H9 (cell line): ENCODE data around the gene DMWD. TPM values are rescaled to one million over a fixed set of nuclear protein-coding genes. Genes with fewer than 3 reads are reported as not detected.

Source experiments
- DNase-seq: peaks from one replicate; pipeline ENCODE4 v3.0.0-alpha.2; 2017
- H2AFZ ChIP-seq: one replicate; pipeline ENCODE4 v1.6.1; 2013; ENCODE audit warnings: mild to moderate bottlenecking, low read length, control low read depth, moderate library complexity
- H2AK5ac ChIP-seq: 2 replicates; pipeline ENCODE4 v1.6.1; 2013; ENCODE audit warnings: low read length, control low read depth, mixed read lengths; ENCODE audit not compliant: insufficient read length
- H2BK120ac ChIP-seq: one replicate; pipeline ENCODE4 v1.6.1; 2013; ENCODE audit warnings: low read depth, mild to moderate bottlenecking, low read length, control low read depth, inconsistent platforms; ENCODE audit not compliant: poor library complexity, severe bottlenecking
- H2BK12ac ChIP-seq: 2 replicates; pipeline ENCODE4 v1.6.1; 2013; ENCODE audit warnings: low read length, control low read depth, mixed read lengths, low read depth; ENCODE audit not compliant: insufficient read length
- H2BK15ac ChIP-seq: 2 replicates; pipeline ENCODE4 v1.6.1; 2013; ENCODE audit warnings: low read depth, low read length, control low read depth
- H2BK20ac ChIP-seq: one replicate; pipeline ENCODE4 v1.6.1; 2013; ENCODE audit warnings: low read depth, mild to moderate bottlenecking, low read length, control low read depth, inconsistent platforms; ENCODE audit not compliant: poor library complexity, severe bottlenecking
- H2BK5ac ChIP-seq: 2 replicates; pipeline ENCODE4 v1.6.1; 2013; ENCODE audit warnings: low read length, control low read depth, mixed read lengths; ENCODE audit not compliant: insufficient read length
- H3K14ac ChIP-seq: 2 replicates; pipeline ENCODE4 v1.6.1; 2013; ENCODE audit warnings: low read length, control low read depth; ENCODE audit not compliant: insufficient read depth
- H3K18ac ChIP-seq: 2 replicates; pipeline ENCODE4 v1.6.1; 2013; ENCODE audit warnings: low read depth, mild to moderate bottlenecking, mixed read lengths, low read length, control low read depth; ENCODE audit not compliant: insufficient read length
- H3K23ac ChIP-seq: 2 replicates; pipeline ENCODE4 v1.6.1; 2013; ENCODE audit warnings: low read length, control low read depth, mixed read lengths, low read depth; ENCODE audit not compliant: insufficient read length
- H3K23me2 ChIP-seq: 2 replicates; pipeline ENCODE4 v1.6.1; 2013; ENCODE audit warnings: low read depth, mild to moderate bottlenecking, mixed read lengths, low read length, control low read depth; ENCODE audit not compliant: insufficient read length, poor library complexity, severe bottlenecking
- H3K27ac ChIP-seq: 2 replicates; pipeline ENCODE4 v1.5.1; 2013; ENCODE audit warnings: low read length, control low read depth, mixed read lengths, low read depth; ENCODE audit not compliant: insufficient read length
- H3K27me3 ChIP-seq: 2 replicates; pipeline ENCODE4 v1.6.1; 2013; ENCODE audit warnings: low read length, control low read depth, inconsistent platforms; ENCODE audit not compliant: insufficient read depth
- H3K4ac ChIP-seq: 2 replicates; pipeline ENCODE4 v1.6.1; 2013; ENCODE audit warnings: low read depth, mild to moderate bottlenecking, control low read depth, inconsistent platforms, low read length, moderate library complexity
- H3K4me1 ChIP-seq: 2 replicates; pipeline ENCODE4 v1.6.1; 2013; ENCODE audit warnings: low read length, control low read depth, inconsistent platforms; ENCODE audit not compliant: insufficient read depth
- H3K4me2 ChIP-seq: 2 replicates; pipeline ENCODE4 v1.6.1; 2013; ENCODE audit warnings: low read length, control low read depth, mixed read lengths; ENCODE audit not compliant: insufficient read length, insufficient read depth
- H3K56ac ChIP-seq: 2 replicates; pipeline ENCODE4 v1.6.1; 2013; ENCODE audit warnings: low read depth, mild to moderate bottlenecking, mixed read lengths, low read length, control low read depth; ENCODE audit not compliant: insufficient read length
- H3K79me1 ChIP-seq: 2 replicates; pipeline ENCODE4 v1.6.1; 2013; ENCODE audit warnings: low read depth, mild to moderate bottlenecking, moderate library complexity, low read length, control low read depth, inconsistent platforms; ENCODE audit not compliant: insufficient read depth, poor library complexity, severe bottlenecking
- H3K79me2 ChIP-seq: 2 replicates; pipeline ENCODE4 v1.6.1; 2013; ENCODE audit warnings: low read length, control low read depth, inconsistent platforms; ENCODE audit not compliant: insufficient read depth
- H3K9ac ChIP-seq: 2 replicates; pipeline ENCODE4 v1.6.1; 2013; ENCODE audit warnings: low read length, control low read depth, mixed read lengths; ENCODE audit not compliant: insufficient read length; ENCODE audit errors: extremely low read depth
- H3K9me3 ChIP-seq: one replicate; pipeline ENCODE4 v1.6.1; 2013; ENCODE audit warnings: low read depth, low read length, inconsistent platforms; ENCODE audit not compliant: control insufficient read depth
- H3T11ph ChIP-seq: one replicate; pipeline ENCODE4 v1.6.1; 2013; ENCODE audit warnings: mild to moderate bottlenecking, low read length, control low read depth, inconsistent platforms
- H4K20me1 ChIP-seq: one replicate; pipeline ENCODE4 v1.6.1; 2013; ENCODE audit not compliant: control insufficient read depth, insufficient read length, insufficient read depth
- H4K5ac ChIP-seq: 2 replicates; pipeline ENCODE4 v1.6.1; 2013; ENCODE audit warnings: low read depth, mild to moderate bottlenecking, mixed read lengths, low read length, control low read depth; ENCODE audit not compliant: insufficient read length
- H4K8ac ChIP-seq: replicated peaks from 2 replicates; pipeline ENCODE4 v1.6.1; 2013; ENCODE audit warnings: low read length, control low read depth, mixed read lengths, low read depth; ENCODE audit not compliant: insufficient read length
- H4K91ac ChIP-seq: 2 replicates; pipeline ENCODE4 v1.6.1; 2013; ENCODE audit warnings: low read depth, mild to moderate bottlenecking, moderate library complexity, mixed read lengths, low read length, control low read depth; ENCODE audit not compliant: insufficient read length
- H3K27ac Mint-ChIP-seq, 3 experiments: 2 replicates in 2 of 3; 3 replicates in 1 of 3; pipeline ENCODE4 v1.8.0; 2020 to 2021; ENCODE audit warnings: mixed read lengths in 3 of 3, mild to moderate bottlenecking in 1 of 3, moderate library complexity in 1 of 3
- H3K27me3 Mint-ChIP-seq: 2 replicates; pipeline ENCODE4 v1.8.0; 2021; ENCODE audit warnings: low read depth, mild to moderate bottlenecking, moderate library complexity, mixed read lengths
- H3K36me3 Mint-ChIP-seq, 3 experiments: 2 replicates in 2 of 3; 3 replicates in 1 of 3; pipeline ENCODE4 v1.8.0; 2020 to 2021; ENCODE audit warnings: low read depth in 3 of 3, mixed read lengths in 3 of 3; ENCODE audit not compliant: insufficient read depth in 1 of 3
- H3K4me1 Mint-ChIP-seq, 2 experiments: 2 replicates each; pipeline ENCODE4 v1.8.0; 2020; ENCODE audit warnings: mixed read lengths in 2 of 2
- H3K4me3 Mint-ChIP-seq, 2 experiments: 2 replicates in 1 of 2; 3 replicates in 1 of 2; pipeline ENCODE4 v1.8.0; 2020 to 2021; ENCODE audit warnings: mild to moderate bottlenecking in 2 of 2, mixed read lengths in 2 of 2, moderate library complexity in 1 of 2
- H3K9me3 Mint-ChIP-seq, 2 experiments: 2 replicates in 1 of 2; 3 replicates in 1 of 2; pipeline ENCODE4 v1.8.0; 2020; ENCODE audit warnings: mild to moderate bottlenecking in 2 of 2, mixed read lengths in 2 of 2, moderate library complexity in 1 of 2
- WGBS: extraction: QIAGEN DNeasy Blood & Tissue Kit; methylation state at CpG from one replicate; pipeline ENCODE4 v1.1.7; 2013; ENCODE audit warnings: missing lambda C conversion rate, low lambda C conversion rate, mixed read lengths; ENCODE audit not compliant: insufficient read length; ENCODE audit errors: extremely low coverage; 5-methylcytosine and 5-hydroxymethylcytosine counted together
- total RNA-seq: library from RNA; stranded (reverse); gene quantifications from 2 replicates; pipeline ENCODE4 v1.2.1, GENCODE V29; 2021
- TF ChIP-seq, protein P1 (sequence below): fragments of 200-600 bp; sonication (generic); conservative IDR thresholded peaks from 3 replicates; pipeline ENCODE4 v1.8.0; 2021; ENCODE audit warnings: antibody characterized with exemption, mild to moderate bottlenecking

The DMWD gene
- total RNA-seq, 1 experiment from 2014 or later: 75.1 TPM

DNA sequence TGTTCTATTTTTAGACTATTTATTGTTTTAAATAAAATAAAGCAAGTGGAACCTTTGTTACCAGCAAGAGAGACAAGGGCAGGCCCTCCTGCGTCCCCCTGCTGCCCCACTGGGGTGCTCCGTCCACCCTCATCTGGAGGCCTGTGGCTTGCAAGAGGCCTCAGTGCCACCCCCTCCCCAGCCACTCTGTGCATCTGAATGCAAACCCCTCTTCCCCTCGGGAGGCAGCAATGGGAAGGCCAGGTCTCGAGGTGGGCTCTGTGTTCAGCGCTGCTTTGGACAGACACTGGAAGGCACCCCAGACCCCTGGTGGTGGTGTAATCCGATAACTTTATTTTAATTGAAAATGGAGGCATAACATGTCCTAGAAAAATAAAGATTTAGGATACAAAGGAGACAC, 28.2 kb downstream of the DMWD start:
- no CpG with 5 or more reads among the region's 6 CpGs for WGBS

More for the DNA sequence above, 28.2 kb downstream of the DMWD start:
- H3K27me3 Mint-ChIP-seq: peaks cover 10% of the 10 kb centered on the region
- no peak overlapping the region for H4K91ac ChIP-seq
- H4K5ac ChIP-seq: no peak overlapping the region
- peak overlapping the region in 1 of 2 experiments; percentile 69; a peak in 3 of 5 replicates for H3K4me3 Mint-ChIP-seq
- H3K4me1 Mint-ChIP-seq: peaks cover 8 to 35% of the 10 kb centered on the region in 2 experiments
- H3K9ac ChIP-seq: no peak overlapping the region
- H2AK5ac ChIP-seq: no peak overlapping the region
- no peak overlapping the region for H2BK12ac ChIP-seq
- 0 out of 7 replicates have a peak, but pooled peaks cover 0 to 2% (median 0%) of the 10 kb centered on the region in 3 experiments for H3K36me3 Mint-ChIP-seq
- no peaks in the 10 kb centered on the region for H4K20me1 ChIP-seq
- no peak overlapping the region for H2BK20ac ChIP-seq
- H3K23me2 ChIP-seq: peaks cover 14% of the 10 kb centered on the region
- no peak overlapping the region for H3K4me2 ChIP-seq
- H2BK5ac ChIP-seq: no peak overlapping the region
- H3K27ac ChIP-seq: no peak overlapping the region
- no peak overlapping the region for H4K8ac ChIP-seq
- no peaks in the 10 kb centered on the region for H3K27me3 ChIP-seq
- TF ChIP-seq, protein P1, sequence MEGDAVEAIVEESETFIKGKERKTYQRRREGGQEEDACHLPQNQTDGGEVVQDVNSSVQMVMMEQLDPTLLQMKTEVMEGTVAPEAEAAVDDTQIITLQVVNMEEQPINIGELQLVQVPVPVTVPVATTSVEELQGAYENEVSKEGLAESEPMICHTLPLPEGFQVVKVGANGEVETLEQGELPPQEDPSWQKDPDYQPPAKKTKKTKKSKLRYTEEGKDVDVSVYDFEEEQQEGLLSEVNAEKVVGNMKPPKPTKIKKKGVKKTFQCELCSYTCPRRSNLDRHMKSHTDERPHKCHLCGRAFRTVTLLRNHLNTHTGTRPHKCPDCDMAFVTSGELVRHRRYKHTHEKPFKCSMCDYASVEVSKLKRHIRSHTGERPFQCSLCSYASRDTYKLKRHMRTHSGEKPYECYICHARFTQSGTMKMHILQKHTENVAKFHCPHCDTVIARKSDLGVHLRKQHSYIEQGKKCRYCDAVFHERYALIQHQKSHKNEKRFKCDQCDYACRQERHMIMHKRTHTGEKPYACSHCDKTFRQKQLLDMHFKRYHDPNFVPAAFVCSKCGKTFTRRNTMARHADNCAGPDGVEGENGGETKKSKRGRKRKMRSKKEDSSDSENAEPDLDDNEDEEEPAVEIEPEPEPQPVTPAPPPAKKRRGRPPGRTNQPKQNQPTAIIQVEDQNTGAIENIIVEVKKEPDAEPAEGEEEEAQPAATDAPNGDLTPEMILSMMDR: 0 out of 3 replicates have a peak, but pooled peaks have one; percentile 15
- no peak overlapping the region for H3T11ph ChIP-seq
- no peak overlapping the region for H2AFZ ChIP-seq
- no peak overlapping the region for H3K4ac ChIP-seq
- no peaks in the 10 kb centered on the region for H3K79me1 ChIP-seq
- no peak overlapping the region for H3K23ac ChIP-seq
- no peak overlapping the region for H2BK120ac ChIP-seq
- H3K9me3 Mint-ChIP-seq: no peaks in the 10 kb centered on the region; a peak in 1 of 5 replicates
- peak overlapping the region; percentile 24 for H3K18ac ChIP-seq
- no peaks in the 10 kb centered on the region for H3K9me3 ChIP-seq
- peak overlapping the region; percentile 22 to 84 (median 72); a peak in 4 of 7 replicates for H3K27ac Mint-ChIP-seq
- H2BK15ac ChIP-seq: no peak overlapping the region
- H3K79me2 ChIP-seq: no peaks in the 10 kb centered on the region
- no peak for DNase-seq
- no peak overlapping the region; the same call in 1 of the 2 replicates for H3K14ac ChIP-seq
- peaks cover 3% of the 10 kb centered on the region; the same call in 1 of the 2 replicates for H3K4me1 ChIP-seq
- H3K56ac ChIP-seq: no peak overlapping the region
